ENCODE measurements around the gene UBC. TPM values are rescaled to one million over a fixed set of nuclear protein-coding genes. Genes with fewer than 3 reads are reported as not detected.

The UBC gene
- total RNA-seq = 1,000 and 1,364 TPM in 2 replicates

DNA sequence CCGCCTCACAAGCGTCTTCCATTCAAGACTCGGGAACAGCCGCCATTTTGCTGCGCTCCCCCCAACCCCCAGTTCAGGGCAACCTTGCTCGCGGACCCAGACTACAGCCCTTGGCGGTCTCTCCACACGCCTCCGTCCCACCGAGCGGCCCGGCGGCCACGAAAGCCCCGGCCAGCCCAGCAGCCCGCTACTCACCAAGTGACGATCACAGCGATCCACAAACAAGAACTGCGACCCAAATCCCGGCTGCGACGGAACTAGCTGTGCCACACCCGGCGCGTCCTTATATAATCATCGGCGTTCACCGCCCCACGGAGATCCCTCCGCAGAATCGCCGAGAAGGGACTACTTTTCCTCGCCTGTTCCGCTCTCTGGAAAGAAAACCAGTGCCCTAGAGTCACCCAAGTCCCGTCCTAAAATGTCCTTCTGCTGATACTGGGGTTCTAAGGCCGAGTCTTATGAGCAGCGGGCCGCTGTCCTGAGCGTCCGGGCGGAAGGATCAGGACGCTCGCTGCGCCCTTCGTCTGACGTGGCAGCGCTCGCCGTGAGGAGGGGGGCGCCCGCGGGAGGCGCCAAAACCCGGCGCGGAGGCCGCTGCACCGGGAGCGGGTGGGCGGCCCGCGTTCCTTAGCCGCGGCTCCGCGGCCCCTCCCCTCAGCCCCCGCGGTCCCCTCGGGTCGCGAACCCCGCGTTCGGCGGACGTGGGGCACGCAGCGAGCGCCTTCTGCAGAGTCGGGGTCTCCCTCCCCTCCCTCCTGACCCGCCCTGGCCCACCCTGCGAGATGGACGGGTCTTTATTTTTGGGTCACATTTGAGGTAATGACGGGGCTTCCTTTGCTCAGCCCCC lies at the start of gene UBC:
TSS of gene UBC (minus strand) at position 259 of the 847 bp plus-strand sequence. CDS start 879 bp downstream, outside the sequence.

DNA sequence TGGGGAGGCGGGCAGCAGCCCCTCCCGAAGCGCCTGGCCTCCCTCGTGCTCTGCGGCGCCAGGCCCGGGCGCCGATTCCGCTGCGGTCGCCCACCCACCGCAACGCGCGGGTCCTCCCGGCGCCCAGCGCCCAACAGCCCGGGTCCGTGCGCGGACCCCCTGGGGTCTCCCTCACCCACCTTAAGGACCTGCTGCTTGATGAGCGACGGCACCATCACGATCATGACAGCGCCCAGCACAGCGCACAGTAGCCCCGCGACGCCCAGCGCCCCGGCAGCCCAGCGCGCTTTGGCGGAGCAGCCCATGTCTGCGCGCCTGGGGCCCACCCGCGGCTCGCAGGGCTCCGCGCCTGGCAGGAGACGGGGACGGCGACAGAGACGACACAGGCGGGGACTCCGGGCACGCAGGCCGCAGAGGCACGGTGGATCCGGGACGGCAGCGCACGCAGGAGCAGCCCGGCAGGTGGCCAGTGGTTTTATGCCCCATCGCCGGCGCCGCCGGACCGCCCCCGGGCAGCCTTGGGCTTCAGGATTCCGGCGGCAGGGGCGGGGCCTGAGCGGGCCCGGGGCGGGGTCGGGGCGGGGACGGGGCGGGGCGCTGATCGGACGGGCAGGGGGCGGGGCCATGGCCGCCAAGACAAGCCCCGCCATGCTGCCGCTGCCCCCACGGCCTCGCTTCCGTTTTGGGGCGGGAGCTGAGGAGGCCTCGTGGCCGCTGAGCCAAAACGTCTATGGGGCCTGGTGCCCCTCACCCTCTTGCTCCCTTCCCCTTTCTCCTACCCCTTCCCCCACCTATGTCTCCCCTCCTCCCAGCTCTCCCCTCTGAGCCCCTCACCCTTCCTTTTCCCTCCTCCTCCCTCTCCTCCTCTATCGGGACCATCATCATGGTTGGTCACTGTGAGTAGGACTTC lies 50.8 kb downstream of the UBC start, which contains the start of gene SCARB1:
TSS of gene SCARB1 (minus strand) at position 449 of the 910 bp plus-strand sequence. CDS start at position 305, 144 bp downstream.

Small RNA genes within 50 kb of the gene (small RNA-seq; reads per million reads assigned to genes)
- 0.42 reads per million for gene MIR5188
- not detected for gene RNU6-927P

Other genes with a start within 250 kb of the UBC start
- gene SCARB1, start 50.8 kb downstream of the UBC start, total RNA-seq = 45.7 and 121 TPM in 2 replicates
- gene DHX37, start 74.5 kb upstream of the UBC start, total RNA-seq = 18.2 and 23.8 TPM in 2 replicates
- 10.0 and 14.1 TPM in 2 replicates for gene BRI3BP, start 79.0 kb upstream of the UBC start, total RNA-seq
- 24.5 and 30.3 TPM in 2 replicates for gene AACS, start 150.8 kb upstream of the UBC start, total RNA-seq